Spleen (tissue), 11 donors: ENCODE measurements around the gene TMCO4. TPM values are rescaled to one million over a fixed set of nuclear protein-coding genes. Genes with fewer than 3 reads are reported as not detected.

ENCODE experiments used
- DNase-seq: peaks from one replicate; pipeline ENCODE4 v3.0.0-alpha.2; 2020
- H3K27ac ChIP-seq, 8 donors: fragments of 200-600 bp; sonication (generic) in 7 of 8; 1 replicate in 4 of 8; 2 replicates in 4 of 8; pipeline versions ENCODE4 v1.5.0 to v1.8.0; 2016 to 2021; ENCODE audit warnings: inconsistent platforms in 4 of 8, mild to moderate bottlenecking in 4 of 8, moderate library complexity in 1 of 8
- H3K27me3 ChIP-seq, 7 donors: fragments of 200-600 bp; sonication (generic) in 6 of 7; replicated peaks in 1 of 7; 1 replicate in 4 of 7; 2 replicates in 3 of 7; pipeline versions ENCODE4 v1.5.0 to v1.8.0; 2016 to 2021; ENCODE audit warnings: inconsistent platforms in 3 of 7, mild to moderate bottlenecking in 1 of 7
- H3K36me3 ChIP-seq, 6 donors: fragments of 200-600 bp; sonication (generic) in 5 of 6; 1 replicate in 4 of 6; 2 replicates in 2 of 6; pipeline versions ENCODE4 v1.5.0 to v1.8.0; 2016 to 2021; ENCODE audit warnings: inconsistent platforms in 2 of 6
- H3K4me1 ChIP-seq, 6 donors: fragments of 200-600 bp; sonication (generic) in 5 of 6; 1 replicate in 3 of 6; 2 replicates in 3 of 6; pipeline versions ENCODE4 v1.5.0 to v1.8.0; 2016 to 2021; ENCODE audit warnings: inconsistent platforms in 3 of 6
- H3K4me3 ChIP-seq, 8 donors: fragments of 200-600 bp; sonication (generic) in 7 of 8; 1 replicate in 4 of 8; 2 replicates in 4 of 8; pipeline versions ENCODE4 v1.5.0 to v1.8.0; 2016 to 2021; ENCODE audit warnings: inconsistent platforms in 4 of 8, mild to moderate bottlenecking in 4 of 8, moderate library complexity in 2 of 8
- H3K9me3 ChIP-seq, 8 donors: fragments of 200-600 bp; sonication (generic) in 7 of 8; 1 replicate in 4 of 8; 2 replicates in 4 of 8; pipeline versions ENCODE4 v1.5.0 to v1.8.0; 2016 to 2021; ENCODE audit warnings: inconsistent platforms in 4 of 8
- POLR2A ChIP-seq, 3 donors: fragments of 450-650 bp; IDR thresholded peaks; one replicate each; pipeline ENCODE4 v1.5.1; 2017; ENCODE audit warnings: antibody characterized with exemption in 3 of 3, mild to moderate bottlenecking in 1 of 3
- POLR2AphosphoS5 ChIP-seq, 3 donors: sonication (generic); formaldehyde crosslinking; IDR thresholded peaks; one replicate each; pipeline ENCODE4 v1.5.1; 2017; ENCODE audit warnings: antibody characterized with exemption in 3 of 3
- WGBS, 5 donors: extraction: QIAGEN DNeasy Blood & Tissue Kit in 3 of 5; methylation state at CpG; one replicate each; pipeline versions ENCODE4 v1.1.5 to v1.1.7; 2013 to 2018; 5-methylcytosine and 5-hydroxymethylcytosine counted together
- intact Hi-C: fragments of 100-400 bp; cut with DNase I; formaldehyde crosslinking; loops from one replicate; pipeline ENCODE4 v1.15.0; 2023; ENCODE audit warnings: low total_unique reads
- polyA plus RNA-seq, 3 donors: library from polyadenylated mRNA; stranded (reverse); fragments of 200-250 nt; gene quantifications; one replicate each; pipeline ENCODE4 v1.2.1, GENCODE V29; 2013
- total RNA-seq, 7 donors: library from RNA; depleted of rRNA in 3 of 7; stranded (reverse); fragments of >200 nt in 3 of 7; fragmentation: NEBNext Ultra II Directional in 4 of 7; extraction: Animal tissue kit (Norgen Biotek cat#: 25700) in 4 of 7; gene quantifications; one replicate each; pipeline versions ENCODE4 v1.1.0 to v1.2.1, GENCODE V29; 2016 to 2021
- TF ChIP-seq, protein P1 (sequence below), 11 experiments: fragments of 200-600 bp in 7 of 11; fragments of 450-650 bp in 4 of 11; sonication (generic) in 4 of 11; IDR thresholded peaks in 8 of 11; conservative IDR thresholded peaks in 3 of 11; 1 replicate in 7 of 11; 2 replicates in 4 of 11; pipeline versions ENCODE4 v1.4.0 to v1.8.0; 2016 to 2021; ENCODE audit warnings: antibody characterized with exemption in 11 of 11, inconsistent platforms in 4 of 11, mild to moderate bottlenecking in 1 of 11
- donor health status: healthy with polysubstance abuse.
- donor health status: DM: no; HTN: no; CAD: no; lungs with moderate emphysema.
- donor health status: DM: no; HTN: no; CAD: no.
- donor health status: Bipolar disorder and iron deficiency.
- donor health status: healthy.
- donor health status: DM: no; HTN: no; CAD: no.
- donor health status: DM: yes; HTN: yes; CAD: no.

TMCO4 gene
- total and polyA plus RNA-seq, 10 donors, result 15.4 to 40.8 (median 27.2) TPM

- WGBS, 5 donors, result 90 to 97% (median 95%) methylated on average over 6 of the region's 6 CpGs
- Histone ChIP-seq H3K36me3 (peaks cover 3 to 100% (median 69%) of the 10 kb centered on the region in 6 donors), H3K4me3 (no peak overlapping the region), H3K27me3 (no peaks in the 10 kb centered on the region), H3K9me3 (peaks cover 0 to 8% (median 0%) of the 10 kb centered on the region in 8 donors), H3K4me1 (no peaks in the 10 kb centered on the region), H3K27ac (no peak overlapping the region)
- no peak for DNase-seq
- TF ChIP-seq POLR2A (IDR thresholded peaks at IDR 0.05), result no peak
- intact Hi-C loops, result no loop called here
Measured at GRCh38 chr1:19775317-19775716, 24.4 kb downstream of the TMCO4 start.

DNA sequence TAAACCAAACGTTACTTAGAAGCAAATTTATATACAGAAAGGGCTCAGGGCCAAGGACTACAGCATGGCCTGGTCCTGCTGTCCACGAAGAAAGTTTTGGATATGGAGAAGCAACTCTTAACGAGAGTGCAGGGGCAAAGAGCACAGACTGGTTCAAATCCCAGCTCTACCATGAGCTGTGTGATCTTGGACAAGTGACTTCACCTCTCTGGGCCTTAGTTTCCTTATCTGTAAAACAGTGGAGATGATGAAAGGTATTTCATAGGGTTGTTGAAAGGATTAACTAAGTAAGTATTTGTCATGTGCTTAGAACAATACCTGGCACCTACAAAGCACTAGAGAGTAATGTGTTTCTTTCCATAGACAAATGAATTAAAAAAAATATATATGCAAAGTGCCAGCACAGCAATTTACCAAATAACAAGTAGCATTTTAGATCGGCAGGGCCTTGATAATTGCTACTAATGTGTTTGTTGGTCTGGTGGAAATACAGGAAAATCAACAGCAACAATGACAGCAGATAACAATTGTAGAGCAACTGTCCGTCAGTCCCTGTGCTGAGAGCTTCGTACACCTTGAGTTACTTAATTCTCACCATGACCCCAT is 25.4 kb downstream of the TMCO4 start:
- TF ChIP-seq POLR2A (IDR thresholded peaks at IDR 0.05), result no peak
- TF ChIP-seq, protein P1, sequence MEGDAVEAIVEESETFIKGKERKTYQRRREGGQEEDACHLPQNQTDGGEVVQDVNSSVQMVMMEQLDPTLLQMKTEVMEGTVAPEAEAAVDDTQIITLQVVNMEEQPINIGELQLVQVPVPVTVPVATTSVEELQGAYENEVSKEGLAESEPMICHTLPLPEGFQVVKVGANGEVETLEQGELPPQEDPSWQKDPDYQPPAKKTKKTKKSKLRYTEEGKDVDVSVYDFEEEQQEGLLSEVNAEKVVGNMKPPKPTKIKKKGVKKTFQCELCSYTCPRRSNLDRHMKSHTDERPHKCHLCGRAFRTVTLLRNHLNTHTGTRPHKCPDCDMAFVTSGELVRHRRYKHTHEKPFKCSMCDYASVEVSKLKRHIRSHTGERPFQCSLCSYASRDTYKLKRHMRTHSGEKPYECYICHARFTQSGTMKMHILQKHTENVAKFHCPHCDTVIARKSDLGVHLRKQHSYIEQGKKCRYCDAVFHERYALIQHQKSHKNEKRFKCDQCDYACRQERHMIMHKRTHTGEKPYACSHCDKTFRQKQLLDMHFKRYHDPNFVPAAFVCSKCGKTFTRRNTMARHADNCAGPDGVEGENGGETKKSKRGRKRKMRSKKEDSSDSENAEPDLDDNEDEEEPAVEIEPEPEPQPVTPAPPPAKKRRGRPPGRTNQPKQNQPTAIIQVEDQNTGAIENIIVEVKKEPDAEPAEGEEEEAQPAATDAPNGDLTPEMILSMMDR (IDR thresholded peaks at IDR 0.05 in 8 of 11, conservative IDR thresholded peaks at IDR 0.05 in 3 of 11), result no peak
- no peak for TF ChIP-seq POLR2AphosphoS5 (IDR thresholded peaks at IDR 0.05)
- intact Hi-C loops, result no loop called here
- DNase-seq, result no peak
- 84 to 91% (median 87%) methylated on average over 6 of the region's 6 CpGs for WGBS, 5 donors
- no peaks in the 10 kb centered on the region for H3K27me3 ChIP-seq
- H3K9me3 ChIP-seq, result peaks cover 0 to 8% (median 0%) of the 10 kb centered on the region in 8 donors
- no peak overlapping the region for H3K4me3 ChIP-seq
- no peak overlapping the region for H3K27ac ChIP-seq
- H3K4me1 ChIP-seq, result no peaks in the 10 kb centered on the region
- H3K36me3 ChIP-seq, result peaks cover 3 to 100% (median 69%) of the 10 kb centered on the region in 6 donors

GRCh38 chr1:19773485-19773884 is 26.2 kb downstream of the TMCO4 start:
- intact Hi-C loops, result no loop called here

GRCh38 chr1:19772053-19772452 is 27.7 kb downstream of the TMCO4 start:
- H3K27ac ChIP-seq, result no peak overlapping the region
- DNase-seq, result no peak
- H3K27me3 ChIP-seq, result no peaks in the 10 kb centered on the region
- H3K36me3 ChIP-seq, result peaks cover 0 to 100% (median 52%) of the 10 kb centered on the region in 6 donors
- no peak overlapping the region for H3K4me3 ChIP-seq
- intact Hi-C loops, result no loop called here
- WGBS, 5 donors, result 82 to 89% (median 86%) methylated on average over 9 of the region's 9 CpGs
- no peaks in the 10 kb centered on the region for H3K4me1 ChIP-seq
- TF ChIP-seq POLR2A (IDR thresholded peaks at IDR 0.05) (no peak), POLR2AphosphoS5 (IDR thresholded peaks at IDR 0.05) (no peak)
- TF ChIP-seq, protein P1 (IDR thresholded peaks at IDR 0.05 in 8 of 11, conservative IDR thresholded peaks at IDR 0.05 in 3 of 11), result no peak
- H3K9me3 ChIP-seq, result peaks cover 0 to 1% (median 0%) of the 10 kb centered on the region in 8 donors

More at GRCh38 chr1:19773485-19773884, 26.2 kb downstream of the TMCO4 start:
- peaks cover 0 to 8% (median 0%) of the 10 kb centered on the region in 8 donors for H3K9me3 ChIP-seq
- no peak overlapping the region for H3K27ac ChIP-seq
- peaks cover 0 to 100% (median 65%) of the 10 kb centered on the region in 6 donors for H3K36me3 ChIP-seq
- TF ChIP-seq, protein P1 (IDR thresholded peaks at IDR 0.05 in 8 of 11, conservative IDR thresholded peaks at IDR 0.05 in 3 of 11), result no peak
- no peak for TF ChIP-seq POLR2AphosphoS5 (IDR thresholded peaks at IDR 0.05)
- H3K4me3 ChIP-seq, result no peak overlapping the region
- WGBS, 5 donors, result 83 to 93% (median 86%) methylated on average over 4 of the region's 4 CpGs
- H3K27me3 ChIP-seq, result no peaks in the 10 kb centered on the region
- no peak for DNase-seq
- H3K4me1 ChIP-seq, result no peaks in the 10 kb centered on the region
